NCI-H446 (cell line): ENCODE results near the gene TSACC.
"Not testable (repeated sequence)": the region's sequence is repeated elsewhere in the genome, so short reads cannot be mapped to it uniquely, and the experiment has no call there.

Experiments
- DNase-seq, 2 experiments: peaks; one replicate each; lab custom pipeline; 2025; lab: John Stamatoyannopoulos, UW

The TSACC gene

DNA sequence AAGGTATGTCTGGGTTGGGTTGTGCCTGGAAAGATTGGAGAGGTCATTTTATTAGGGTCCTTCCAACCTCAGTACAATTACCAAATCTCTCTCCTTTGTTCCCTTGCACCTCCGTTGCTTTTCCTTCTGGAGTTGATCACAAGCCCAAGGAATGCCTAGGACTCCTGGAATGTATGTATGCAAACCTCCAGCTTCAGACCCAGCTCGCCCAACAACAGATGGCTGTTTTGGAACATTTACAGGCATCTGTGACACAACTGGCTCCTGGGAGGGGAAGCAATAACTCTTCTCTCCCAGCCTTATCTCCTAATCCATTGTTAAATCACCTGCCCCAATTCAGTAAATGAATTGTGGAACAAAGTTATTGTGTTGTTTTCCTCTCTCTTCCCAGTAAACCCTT is 8.3 kb downstream of the TSACC start:
- peak in 1 of 2 experiments; percentile 21 for DNase-seq

DNA sequence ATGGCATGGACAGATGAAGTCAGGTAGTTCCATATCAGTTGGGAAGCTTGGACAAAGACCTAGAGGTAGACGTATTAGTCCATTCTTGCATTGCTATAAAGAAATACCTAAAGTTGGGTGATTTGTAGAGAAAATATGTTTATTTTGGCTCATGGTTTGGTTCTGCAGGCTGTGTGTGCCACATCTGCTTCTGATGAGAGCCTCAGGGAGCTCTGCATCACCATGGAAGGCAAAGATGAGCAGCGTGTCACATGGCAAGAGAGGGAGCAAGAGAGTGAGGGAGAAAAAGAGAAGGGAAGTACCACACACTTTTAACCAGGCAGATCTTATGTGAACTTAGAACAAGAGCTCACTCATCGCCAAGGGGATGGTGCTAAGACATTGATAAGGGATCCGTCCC is 9.0 kb downstream of the TSACC start:
- no peak for DNase-seq

DNA sequence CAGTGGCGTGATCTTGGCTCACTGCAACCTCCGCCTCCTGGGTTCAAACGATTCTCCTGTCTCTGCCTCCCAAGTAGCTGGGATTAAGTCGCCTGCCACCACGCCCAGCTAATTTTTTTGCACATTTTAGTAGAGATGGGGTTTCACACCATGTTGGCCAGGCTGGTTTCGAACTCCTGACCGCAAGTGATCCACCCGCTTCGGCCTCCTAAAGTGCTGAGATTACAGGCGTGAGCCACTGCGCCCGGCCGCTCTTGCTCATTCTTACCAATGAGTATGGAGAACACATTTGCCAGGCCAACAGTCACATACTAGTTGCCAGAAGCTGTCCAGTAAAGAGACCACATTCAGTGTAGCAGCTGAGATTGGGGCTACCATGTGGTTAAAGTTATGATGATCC is 14.2 kb downstream of the TSACC start:
- DNase-seq: not testable (repeated sequence)

DNA sequence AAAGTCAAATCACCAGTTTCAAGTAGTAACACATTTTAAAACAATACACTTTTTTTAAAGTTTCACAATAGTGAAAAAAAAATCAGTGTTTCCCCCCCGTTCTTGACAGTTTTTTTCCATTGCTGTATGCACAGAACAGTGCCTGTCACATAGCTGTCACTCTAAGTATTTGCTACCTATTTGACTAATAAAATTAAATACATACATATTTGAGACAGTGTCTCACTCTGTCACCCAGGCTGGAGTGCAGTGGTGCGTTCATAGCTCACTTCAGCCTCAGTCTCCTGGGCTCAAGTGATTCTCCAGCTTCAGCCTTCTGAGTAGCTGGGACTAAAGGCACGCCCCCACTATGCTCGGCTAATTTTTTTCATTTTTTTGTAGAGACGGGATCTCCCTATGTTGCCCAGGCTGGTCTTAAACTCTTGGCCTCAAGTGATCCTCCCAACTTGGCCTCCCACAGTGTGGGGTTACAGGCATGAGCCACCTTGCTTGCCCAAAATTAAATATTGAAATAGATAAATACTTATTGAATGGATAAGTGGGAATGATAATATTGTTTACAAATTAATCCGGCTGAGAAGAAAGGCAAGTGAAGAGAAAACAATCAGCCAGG is 18.0 kb downstream of the TSACC start:
- no peak for DNase-seq

DNA sequence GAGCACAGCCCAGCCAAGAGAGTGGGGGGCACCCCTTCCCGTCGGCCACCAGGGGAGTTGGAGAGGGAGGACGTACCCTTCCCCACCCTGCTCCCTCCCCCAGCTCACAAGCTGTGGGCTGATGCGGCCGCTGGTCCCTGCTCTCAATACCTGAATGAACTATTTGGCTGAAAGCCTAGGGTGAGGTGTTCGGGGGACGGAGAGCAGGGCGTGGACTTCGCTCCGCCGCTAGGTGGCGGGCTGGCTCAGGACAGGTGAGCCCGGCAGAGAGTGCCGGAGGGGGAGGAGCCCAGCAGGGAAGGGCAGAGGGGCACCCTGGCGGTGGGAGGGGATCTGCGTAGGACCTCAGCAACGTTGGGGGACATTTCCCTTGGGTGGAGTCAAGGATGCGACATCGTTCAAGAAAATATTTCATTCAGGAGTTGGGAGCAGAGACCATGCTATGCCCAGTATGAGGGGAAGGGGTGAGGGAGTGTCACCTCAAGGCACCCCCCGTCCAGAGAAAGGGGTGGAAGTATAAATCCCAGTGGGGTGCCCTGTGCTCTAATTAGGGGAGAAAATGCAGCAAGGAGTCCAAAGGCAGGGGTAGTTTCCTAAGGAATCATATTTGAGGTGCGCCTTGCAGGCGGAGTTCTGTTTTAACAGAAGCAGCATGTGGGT is 18.7 kb downstream of the TSACC start:
- DNase-seq: peak in 1 of 2 experiments; percentile 43

DNA sequence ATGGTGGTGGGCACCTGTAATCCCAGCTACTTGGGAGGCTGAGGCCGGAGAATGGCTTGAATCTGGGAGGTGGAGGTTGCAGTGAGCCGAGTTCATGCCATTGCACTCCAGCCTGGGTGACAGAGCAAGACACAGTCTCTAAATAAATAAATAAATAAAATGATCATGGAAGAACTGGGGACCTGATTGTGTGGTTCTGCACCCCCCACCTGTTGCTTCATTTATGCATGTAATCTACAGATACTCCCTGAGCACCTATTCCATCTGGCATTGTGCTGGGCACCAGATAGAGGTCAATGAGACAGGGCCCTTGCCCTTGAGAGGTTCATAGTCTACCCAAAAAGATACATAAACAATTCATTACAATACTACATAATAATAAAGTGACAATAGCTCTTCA is 19.7 kb downstream of the TSACC start:
- no peak for DNase-seq

DNA sequence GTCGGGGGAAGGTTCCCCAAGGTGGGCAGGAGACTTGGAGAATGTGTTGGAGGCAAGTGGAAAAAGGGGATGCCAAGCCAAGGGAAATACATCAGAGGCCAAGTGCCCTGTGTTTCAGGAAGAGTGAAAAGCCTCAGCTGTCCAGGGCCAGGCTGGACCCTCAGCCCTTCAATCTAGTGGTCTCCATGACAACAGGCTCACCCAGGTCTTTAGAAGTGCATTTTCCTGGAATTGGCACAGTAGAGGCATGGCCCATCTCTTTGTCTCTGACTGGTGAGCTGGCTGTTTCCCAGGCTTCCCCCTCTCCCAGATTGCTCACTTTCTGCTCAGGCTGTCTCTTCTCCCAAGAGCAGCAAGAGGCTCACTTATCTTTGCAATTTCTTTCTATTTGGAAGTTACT is 20.3 kb downstream of the TSACC start:
- DNase-seq: no peak

DNA sequence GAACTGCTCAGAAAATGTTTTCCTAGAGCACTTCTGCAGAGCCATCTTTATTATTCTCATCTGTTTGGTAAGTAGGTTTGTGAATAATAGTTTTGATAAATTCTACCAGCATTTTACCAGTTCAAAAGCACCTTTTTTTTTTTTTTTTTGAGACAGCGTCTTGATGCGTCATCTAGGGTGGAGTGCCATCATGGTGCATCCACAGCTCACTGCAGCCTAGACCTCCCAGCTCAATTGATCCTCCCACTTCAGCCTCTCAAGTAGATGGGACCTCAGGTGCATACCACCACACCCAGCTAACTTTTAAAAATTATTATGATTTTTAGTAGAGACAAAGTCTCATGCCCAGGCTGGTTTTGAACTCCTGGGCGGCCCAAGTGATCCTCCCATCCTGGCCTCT is 20.9 kb downstream of the TSACC start:
- DNase-seq: no peak

DNA sequence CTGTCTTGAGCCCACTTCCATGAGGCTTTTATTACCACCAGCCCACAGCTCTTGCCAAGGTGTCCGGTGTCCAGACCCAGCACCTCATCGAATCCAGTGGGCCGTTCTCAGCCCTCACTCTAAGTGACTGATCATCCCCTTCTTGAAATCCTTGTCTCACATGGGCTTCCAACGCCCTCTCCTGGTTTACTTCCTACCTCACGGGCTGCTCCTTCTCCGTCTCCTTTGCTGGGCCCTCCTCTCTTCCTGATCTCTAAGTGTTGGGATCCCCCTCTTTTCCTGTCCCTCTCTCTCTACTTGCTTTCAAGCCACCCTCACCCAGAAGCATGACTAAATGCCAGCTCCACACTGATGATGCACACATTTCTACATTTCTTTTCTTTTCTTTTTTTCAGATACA is 21.6 kb downstream of the TSACC start:
- peak in 1 of 2 experiments; percentile 28 for DNase-seq

DNA sequence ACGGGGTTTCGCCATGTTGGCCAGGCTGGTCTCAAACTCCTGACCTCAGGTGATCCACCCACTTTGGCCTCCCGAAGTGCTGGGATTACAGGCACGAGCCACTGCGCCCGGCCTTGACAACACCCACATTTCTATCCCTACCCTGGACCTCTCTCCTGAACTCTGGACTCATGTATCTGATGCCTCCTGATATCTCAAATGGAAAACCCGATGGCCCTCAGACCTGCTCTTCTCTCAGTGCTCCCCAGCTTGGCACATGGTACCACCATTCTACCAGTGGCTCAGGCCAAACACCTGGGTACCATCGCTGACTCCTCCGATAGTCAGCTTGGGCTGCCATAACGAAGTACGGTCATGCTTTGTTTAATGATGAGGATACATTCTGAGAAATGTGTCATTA is 22.2 kb downstream of the TSACC start:
- DNase-seq: no peak

DNA sequence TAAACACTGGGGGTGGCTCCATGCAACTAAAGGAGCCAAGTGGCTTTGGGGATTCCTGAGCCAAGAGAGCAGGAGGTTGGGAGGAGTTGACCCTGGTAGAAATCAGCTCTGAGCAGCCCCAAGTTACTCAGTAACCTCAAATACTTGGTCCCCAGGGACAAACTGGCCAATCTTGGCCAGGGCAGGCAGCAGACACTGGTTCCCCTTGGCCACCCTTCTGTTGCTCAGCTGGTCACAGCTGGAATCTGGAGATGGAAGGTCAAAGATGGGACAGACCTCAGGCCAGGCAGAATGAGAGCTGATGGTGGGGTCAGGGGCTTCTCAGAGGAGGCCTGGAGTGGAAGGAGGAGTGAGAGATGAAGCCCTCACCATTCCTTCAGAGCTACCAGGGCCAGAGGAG is 27.4 kb downstream of the TSACC start:
- no peak for DNase-seq

DNA sequence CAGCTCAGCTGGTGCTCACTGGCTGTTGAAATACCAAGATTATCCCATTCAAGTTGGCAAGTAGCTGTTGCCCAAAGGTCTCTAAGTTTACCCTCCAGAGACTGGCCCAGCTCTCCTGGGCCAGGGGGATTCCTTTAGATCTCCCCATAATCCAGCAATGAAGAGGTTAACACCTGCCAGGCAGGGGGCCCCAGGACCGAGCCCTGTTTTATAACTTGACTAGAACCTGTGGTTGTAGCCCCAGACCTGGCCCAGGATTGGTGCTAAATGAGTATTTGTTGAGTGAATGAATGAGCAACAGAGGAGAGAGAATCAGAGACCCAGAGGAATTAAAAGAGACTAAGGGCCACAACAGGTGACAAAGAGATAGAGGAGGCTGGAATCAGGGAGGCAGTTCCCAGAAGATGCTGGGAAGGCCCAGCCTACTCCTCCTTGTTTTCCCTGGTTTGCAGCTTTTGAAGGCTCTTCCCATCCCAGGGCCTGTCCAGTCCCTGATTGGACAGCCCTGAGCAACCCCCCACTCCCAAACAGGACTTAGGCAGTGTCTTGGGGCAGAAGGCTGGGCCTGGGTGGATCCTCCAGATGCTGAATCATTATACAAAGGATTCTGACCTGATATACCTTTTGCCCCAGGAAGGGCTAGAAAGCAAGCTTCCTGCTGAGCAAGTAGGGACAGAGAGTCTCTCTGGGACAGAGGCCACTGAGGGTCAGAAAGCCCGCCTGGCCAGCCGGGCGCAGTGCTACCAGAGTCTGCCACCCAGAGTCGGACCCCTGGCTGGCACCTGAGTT is 28.2 kb downstream of the TSACC start:
- DNase-seq: no peak

DNA sequence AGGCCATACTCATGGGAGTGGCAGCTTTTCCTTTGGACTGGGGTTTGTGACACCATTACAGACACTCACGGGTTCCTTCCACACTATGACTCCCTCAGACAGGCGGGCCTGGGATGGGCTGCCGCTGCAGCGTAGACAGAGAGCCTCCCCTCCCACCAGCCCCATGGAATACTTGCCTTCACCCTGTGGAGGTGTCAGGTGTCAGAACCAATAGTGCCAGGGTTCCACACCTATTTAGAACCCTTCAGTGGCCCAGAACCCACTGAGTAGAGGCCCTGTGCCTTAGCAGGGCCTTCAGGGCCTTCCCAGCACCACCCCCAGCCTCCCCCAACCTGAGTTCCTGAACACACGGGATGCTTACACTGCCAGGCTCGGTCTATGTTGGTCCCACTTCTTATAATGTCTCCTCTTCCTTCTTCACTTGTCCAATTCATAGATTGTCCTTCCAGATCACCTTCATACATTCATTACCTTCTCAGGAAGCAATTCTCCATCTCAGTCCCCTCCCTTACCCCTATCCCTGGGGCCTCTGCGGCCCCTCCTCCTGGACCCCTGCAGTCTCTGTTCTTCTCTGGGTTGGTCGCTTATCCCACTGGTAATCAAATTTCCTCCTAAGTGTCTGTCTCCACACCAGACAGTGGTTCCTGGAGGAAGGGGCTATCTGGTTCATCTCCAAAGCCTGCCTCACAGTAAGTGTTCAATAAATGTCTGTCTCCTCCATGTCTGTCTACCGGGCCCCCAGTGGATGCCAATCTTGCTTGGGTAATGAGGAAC is 29.2 kb downstream of the TSACC start:
- no peak for DNase-seq

DNA sequence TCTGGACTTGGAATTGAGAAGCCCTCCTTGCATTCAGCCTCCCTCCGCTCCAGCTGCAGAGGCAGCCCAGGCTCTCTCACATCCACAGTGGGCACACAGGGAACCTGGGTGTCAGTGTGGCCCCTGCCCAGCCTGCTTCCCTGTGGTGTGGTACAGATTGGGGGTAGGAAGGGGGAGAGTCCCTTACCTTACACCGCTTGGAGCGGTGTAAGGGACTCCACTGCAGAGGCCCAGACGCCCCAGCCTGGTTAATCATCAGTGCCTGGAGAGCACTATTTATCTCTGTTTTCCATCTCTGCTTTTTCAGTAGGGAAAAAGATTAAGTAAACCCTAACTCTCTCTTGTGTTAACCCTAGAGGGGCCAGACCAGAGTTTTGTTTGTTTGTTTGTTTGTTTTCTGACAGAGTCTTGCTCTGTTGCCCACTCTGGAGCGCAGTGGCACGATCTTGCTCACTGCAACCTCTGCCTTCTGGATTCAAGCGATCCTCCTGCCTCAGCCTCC is 29.9 kb downstream of the TSACC start:
- DNase-seq: no peak

DNA sequence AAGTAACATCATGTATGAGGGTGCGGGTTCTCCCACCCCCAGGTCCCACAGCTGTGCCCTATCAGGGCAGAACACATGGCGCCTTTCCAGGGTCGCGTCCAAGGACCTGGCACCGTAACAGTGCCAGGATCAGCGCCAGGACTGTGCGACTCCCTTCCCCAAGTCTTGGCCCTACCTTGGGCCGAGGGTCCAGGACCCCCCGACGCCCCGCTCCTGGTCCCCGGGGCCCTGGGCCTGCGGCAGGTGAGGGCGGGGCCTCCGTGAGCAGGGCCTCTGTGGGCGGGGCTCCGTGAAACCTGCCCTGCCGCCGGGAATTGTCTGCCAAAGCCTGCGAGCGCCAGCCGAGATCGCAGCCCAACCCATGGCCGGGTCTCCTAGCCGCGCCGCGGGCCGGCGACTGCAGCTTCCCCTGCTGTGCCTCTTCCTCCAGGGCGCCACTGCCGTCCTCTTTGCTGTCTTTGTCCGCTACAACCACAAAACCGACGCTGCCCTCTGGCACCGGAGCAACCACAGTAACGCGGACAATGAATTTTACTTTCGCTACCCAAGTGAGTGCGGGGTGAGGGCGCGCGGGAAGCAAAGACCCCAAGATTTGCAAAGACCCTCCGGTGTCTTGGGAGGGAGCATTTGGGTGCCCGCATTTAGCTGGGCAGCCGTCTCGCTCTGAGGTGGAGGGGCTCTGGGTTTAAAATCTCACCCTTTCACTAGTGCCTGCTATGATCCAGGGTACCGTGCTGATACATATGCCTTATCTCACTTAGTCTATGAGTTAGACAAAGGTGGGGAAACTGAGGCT is 30.8 kb downstream of the TSACC start, which contains the start of gene RHBG:
TSS of gene RHBG (plus strand) at position 323 of the 796 bp plus-strand sequence. CDS start at position 362, 39 bp downstream.
- no peak for DNase-seq

DNA sequence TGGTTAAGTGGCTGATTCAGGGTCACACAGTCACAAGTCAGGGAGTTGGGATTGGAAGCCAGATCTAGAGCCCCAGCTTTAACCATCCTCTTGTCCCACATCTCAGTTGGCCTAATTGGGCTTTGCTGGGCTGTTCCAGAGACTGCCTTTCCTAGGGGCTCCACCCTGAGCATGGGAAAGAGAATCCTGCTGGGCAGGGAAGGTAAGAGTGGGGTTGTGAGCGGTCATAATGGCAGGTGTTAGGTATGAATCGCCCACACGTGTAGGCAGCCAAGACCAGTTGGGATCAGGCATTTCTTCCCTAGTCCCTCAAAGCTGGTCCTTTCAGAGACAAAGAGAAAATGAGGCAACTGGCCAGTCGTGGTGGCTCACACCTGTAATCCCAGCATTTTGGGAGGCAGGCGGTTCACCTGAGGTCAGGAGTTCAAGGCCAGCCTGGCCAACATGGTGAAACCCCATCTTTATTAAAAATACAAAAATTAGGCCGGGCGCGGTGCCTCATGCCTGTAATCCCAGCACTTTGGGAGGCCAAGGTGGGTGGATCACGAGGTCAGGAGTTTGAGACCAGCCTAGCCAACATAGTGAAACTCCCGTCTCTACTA is 31.5 kb downstream of the TSACC start:
- DNase-seq: not testable (repeated sequence)

DNA sequence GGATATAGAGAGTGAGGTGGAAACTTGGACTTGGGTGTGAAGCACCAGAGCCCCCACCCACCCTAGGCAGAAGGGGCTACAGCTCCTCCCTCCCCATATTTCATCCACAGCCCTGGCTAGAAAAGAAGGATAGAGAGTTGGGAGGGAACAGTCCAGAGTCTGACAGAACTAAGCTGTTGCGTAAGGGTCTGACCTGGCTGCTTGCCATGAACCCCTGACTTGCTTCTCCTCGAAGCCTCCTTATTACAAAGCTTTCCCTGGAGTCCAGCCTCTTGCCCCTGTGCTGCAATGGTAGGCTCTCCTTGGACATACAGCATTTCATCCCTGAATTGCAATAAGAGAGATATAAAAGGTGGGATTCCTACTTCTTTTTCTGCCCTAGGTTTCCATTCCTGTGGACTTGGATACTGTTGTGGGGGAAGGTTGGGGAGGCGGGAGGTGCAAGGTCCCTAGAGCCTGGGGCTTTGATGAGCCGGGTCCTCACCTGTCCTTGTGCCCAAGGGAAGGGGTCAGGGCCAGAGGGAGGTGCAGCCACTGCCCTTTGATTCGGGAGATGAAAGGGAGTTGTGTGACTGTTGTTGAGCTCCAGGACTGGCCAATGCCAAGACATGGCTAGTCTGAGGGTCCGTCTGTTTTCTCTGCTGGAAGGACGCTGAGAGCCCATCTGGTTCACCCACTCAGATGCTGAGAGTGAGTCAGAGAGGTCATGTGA is 33.4 kb downstream of the TSACC start:
- peak in 1 of 2 experiments; percentile 44 for DNase-seq

DNA sequence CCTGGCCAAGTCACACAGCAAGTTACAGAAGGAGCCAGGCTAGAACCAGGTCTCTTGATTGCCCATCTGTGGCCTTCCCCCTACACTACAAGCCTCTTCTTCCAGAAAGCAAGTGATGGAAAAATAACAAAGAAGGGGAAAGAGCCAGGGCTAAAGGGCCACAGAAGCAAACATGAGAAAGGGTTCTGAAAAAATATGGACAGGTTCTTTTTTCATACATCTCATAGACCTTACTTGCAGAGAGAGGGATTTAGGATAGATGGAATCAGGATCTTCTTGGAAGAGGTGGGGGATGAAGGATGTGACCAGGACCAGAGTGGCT is 33.9 kb downstream of the TSACC start:
- DNase-seq: no peak

DNA sequence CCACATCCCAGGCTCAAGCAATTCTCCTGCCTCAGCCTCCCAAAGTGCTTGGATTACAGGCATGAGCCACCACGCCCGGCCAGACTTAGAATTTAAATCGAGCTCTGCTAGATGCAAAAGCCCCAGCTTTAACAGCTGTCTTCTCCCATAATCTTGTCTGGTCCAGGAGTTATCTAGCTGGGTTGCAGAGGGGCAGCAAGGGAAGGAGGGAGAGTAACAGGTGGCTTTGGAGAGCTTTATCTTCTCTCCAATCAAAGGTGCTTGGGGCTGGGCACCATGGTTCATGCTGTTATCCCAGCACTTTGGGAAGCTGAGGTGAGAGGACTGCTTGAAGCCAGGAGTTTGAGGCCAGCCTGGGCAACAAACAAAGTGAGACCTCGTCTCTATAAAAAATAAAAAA is 34.5 kb downstream of the TSACC start:
- DNase-seq: no peak

DNA sequence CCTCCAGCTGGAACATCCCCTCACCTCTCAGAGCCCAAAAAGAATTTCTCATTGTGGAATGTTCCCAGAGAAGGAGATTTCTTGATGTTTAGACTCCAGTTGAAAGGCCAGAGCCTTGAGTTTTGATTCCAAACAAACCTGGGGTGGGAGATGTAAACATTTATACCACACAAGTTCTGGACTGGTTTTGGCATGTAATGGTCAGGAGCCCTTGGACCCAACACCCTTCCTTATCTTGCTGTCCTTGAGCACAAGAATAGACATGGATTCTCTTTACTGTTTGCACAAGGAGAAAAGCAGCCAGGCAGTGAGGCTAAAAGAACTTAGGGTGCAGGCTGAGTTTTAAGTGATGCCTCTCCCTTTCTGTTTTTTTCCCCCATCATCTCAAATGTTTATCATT is 35.2 kb downstream of the TSACC start:
- no peak for DNase-seq
